Neural progenitor cell (in vitro differentiated cells): ENCODE measurements around the gene ZNF287. TPM values are rescaled to one million over a fixed set of nuclear protein-coding genes. Genes with fewer than 3 reads are reported as not detected.

Experiments used
- DNase-seq: peaks from one replicate; pipeline ENCODE4 v3.0.0-alpha.2; 2016; ENCODE audit warnings: low spot score
- H2AFZ ChIP-seq: fragments of 200-600 bp; sonication (generic); replicated peaks from 2 replicates; pipeline ENCODE4 v1.6.1; 2016; ENCODE audit warnings: antibody characterized with exemption
- H3F3A ChIP-seq: fragments of 200-600 bp; sonication (generic); 2 replicates; pipeline ENCODE4 v1.6.1; 2016; ENCODE audit warnings: antibody characterized with exemption, low read depth
- H3K27ac ChIP-seq: fragments of 200-600 bp; sonication (generic); 2 replicates; pipeline ENCODE4 v1.5.1; 2016; ENCODE audit warnings: mild to moderate bottlenecking
- H3K27me3 ChIP-seq: fragments of 200-600 bp; sonication (generic); 2 replicates; pipeline ENCODE4 v1.6.1; 2016; ENCODE audit warnings: mild to moderate bottlenecking, moderate library complexity
- H3K36me3 ChIP-seq: fragments of 200-600 bp; sonication (generic); 2 replicates; pipeline ENCODE4 v1.5.1; 2016
- H3K4me1 ChIP-seq: fragments of 200-600 bp; sonication (generic); 2 replicates; pipeline ENCODE4 v1.6.1; 2016; ENCODE audit warnings: mixed run types
- H3K4me2 ChIP-seq: fragments of 200-600 bp; sonication (generic); 2 replicates; pipeline ENCODE4 v1.6.1; 2016
- H3K4me3 ChIP-seq: fragments of 200-600 bp; sonication (generic); 2 replicates; pipeline ENCODE4 v1.5.1; 2016
- H3K79me2 ChIP-seq: fragments of 200-600 bp; sonication (generic); 2 replicates; pipeline ENCODE4 v1.6.1; 2016; ENCODE audit warnings: low read depth
- H3K9ac ChIP-seq: fragments of 200-600 bp; sonication (generic); 2 replicates; pipeline ENCODE4 v1.6.1; 2016
- H3K9me3 ChIP-seq: fragments of 200-600 bp; sonication (generic); 2 replicates; pipeline ENCODE4 v1.5.1; 2016; ENCODE audit warnings: low read depth
- H4K20me1 ChIP-seq: fragments of 200-600 bp; sonication (generic); 2 replicates; pipeline ENCODE4 v1.6.1; 2016; ENCODE audit warnings: low read depth
- H3K27ac Mint-ChIP-seq: 3 replicates; pipeline ENCODE4 v1.8.0; 2021; ENCODE audit warnings: mixed read lengths
- H3K27me3 Mint-ChIP-seq: 2 replicates; pipeline ENCODE4 v1.8.0; 2022; ENCODE audit warnings: low read depth, mild to moderate bottlenecking, inconsistent platforms, moderate library complexity, mixed read lengths; ENCODE audit not compliant: insufficient read depth
- H3K36me3 Mint-ChIP-seq: 3 replicates; pipeline ENCODE4 v1.8.0; 2021; ENCODE audit warnings: mixed read lengths
- H3K4me1 Mint-ChIP-seq: 3 replicates; pipeline ENCODE4 v1.8.0; 2021; ENCODE audit warnings: mixed read lengths
- H3K4me3 Mint-ChIP-seq: 3 replicates; pipeline ENCODE4 v1.8.0; 2021; ENCODE audit warnings: mild to moderate bottlenecking, moderate library complexity, mixed read lengths
- H3K9me3 Mint-ChIP-seq: 3 replicates; pipeline ENCODE4 v1.8.0; 2020; ENCODE audit warnings: mixed read lengths
- CTCF ChIP-seq: fragments of 200-600 bp; sonication (generic); IDR thresholded peaks from 2 replicates; pipeline ENCODE4 v1.5.1; 2017; ENCODE audit warnings: antibody characterized with exemption, mild to moderate bottlenecking
- EZH2 ChIP-seq: fragments of 200-600 bp; sonication (generic); IDR thresholded peaks from 2 replicates; pipeline ENCODE4 v1.6.1; 2017; ENCODE audit warnings: antibody characterized with exemption, mild to moderate bottlenecking, moderate library complexity
- EZH2phosphoT487 ChIP-seq: fragments of 200-600 bp; sonication (generic); IDR thresholded peaks from 2 replicates; pipeline ENCODE4 v1.6.1; 2017; ENCODE audit warnings: antibody characterized with exemption
- total RNA-seq: library from RNA; depleted of rRNA; stranded (reverse); fragments of >200 nt; gene quantifications from 2 replicates; pipeline ENCODE4 v1.2.3, GENCODE V29; 2015; ENCODE audit warnings: low replicate concordance

ZNF287 gene
- total RNA-seq, 1 donor from 2014 or later = 8.7 TPM

DNA sequence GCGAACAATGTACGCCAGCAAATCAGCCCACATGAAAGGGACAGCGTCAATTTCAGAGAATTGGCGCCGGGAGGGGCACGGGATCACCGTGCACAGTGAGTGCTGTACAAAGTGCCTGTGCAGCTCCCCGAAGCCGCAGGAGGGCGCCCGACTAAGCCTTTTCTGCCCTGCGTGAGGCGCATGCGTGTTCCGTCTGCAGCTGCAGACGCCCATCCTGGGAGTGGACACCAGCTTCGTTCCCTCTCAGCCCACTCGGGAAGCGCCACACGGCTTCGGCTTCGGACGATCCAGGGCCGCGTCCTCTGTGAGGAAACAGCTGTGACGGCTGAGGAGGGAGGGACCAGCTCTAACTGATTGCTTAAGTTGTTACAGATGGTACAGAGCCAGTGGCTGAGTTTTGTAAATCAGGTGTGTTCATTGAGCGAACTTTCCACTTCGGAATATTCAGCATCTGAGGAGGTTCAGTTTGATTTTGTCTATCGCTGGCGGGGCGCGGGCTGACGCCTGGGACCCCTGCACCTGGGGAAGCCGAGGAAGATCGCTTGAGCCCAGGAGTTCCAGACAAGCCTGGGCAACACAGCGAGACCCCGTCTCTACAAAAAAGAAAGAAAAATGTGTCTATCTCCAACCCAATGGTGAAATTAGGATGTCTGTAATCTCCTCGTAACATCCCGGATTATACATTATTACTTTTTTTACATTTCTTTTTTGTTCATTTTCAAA, 15.4 kb upstream of the ZNF287 start:
- peaks cover 4% of the 10 kb centered on the region for H3K27me3 Mint-ChIP-seq
- H3K27ac Mint-ChIP-seq = no peak overlapping the region
- peak overlapping the region; percentile 39 for H3K4me3 ChIP-seq
- H3K4me3 Mint-ChIP-seq = peak overlapping the region; percentile 75
- H3K36me3 Mint-ChIP-seq = no peaks in the 10 kb centered on the region
- no peaks in the 10 kb centered on the region for H3K79me2 ChIP-seq
- no peaks in the 10 kb centered on the region for H4K20me1 ChIP-seq
- no peak overlapping the region for H3K9ac ChIP-seq
- peak; percentile 95 for DNase-seq
- H3K4me2 ChIP-seq = peak overlapping the region; percentile 67
- H3K27ac ChIP-seq = no peak overlapping the region
- H3K9me3 Mint-ChIP-seq = peaks cover 29% of the 10 kb centered on the region
- H3K4me1 ChIP-seq = no peaks in the 10 kb centered on the region
- H3K9me3 ChIP-seq = no peaks in the 10 kb centered on the region
- TF ChIP-seq CTCF = peak; percentile 84
- no peak for TF ChIP-seq EZH2
- no peak for TF ChIP-seq EZH2phosphoT487
- H3K4me1 Mint-ChIP-seq = peaks cover 3% of the 10 kb centered on the region
- peaks cover 21% of the 10 kb centered on the region for H3K27me3 ChIP-seq
- H3F3A ChIP-seq = no peaks in the 10 kb centered on the region
- peak overlapping the region; percentile 77 for H2AFZ ChIP-seq
- no peaks in the 10 kb centered on the region for H3K36me3 ChIP-seq

DNA sequence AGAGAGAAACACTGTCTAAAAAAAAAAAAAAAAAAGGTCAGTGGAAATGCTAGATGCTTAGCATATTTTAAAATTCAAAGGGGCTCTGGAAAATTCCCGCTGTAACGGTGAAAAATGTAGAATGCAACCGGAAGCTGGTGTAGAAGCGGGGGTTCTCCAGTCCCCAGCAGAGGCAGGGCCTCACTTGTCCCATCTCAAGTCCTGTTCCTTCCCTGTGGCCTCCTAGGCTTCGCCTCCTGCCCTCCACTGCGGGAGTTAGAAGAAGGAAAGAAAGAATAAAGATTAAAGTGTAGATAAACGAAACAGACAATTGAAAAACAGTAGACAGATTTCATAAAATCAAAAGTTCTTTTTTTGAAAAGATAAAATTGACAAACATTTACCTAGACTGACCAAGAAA, 14.8 kb upstream of the ZNF287 start:
- Histone ChIP-seq H3K9ac (no peak overlapping the region), H3K4me3 (peak overlapping the region; percentile 39), H3K79me2 (no peaks in the 10 kb centered on the region), H3K27ac (no peak overlapping the region), H2AFZ (no peak overlapping the region), H3K4me1 (no peaks in the 10 kb centered on the region), H3F3A (no peaks in the 10 kb centered on the region), H3K27me3 (peaks cover 19% of the 10 kb centered on the region), H3K4me2 (peak overlapping the region; percentile 67), H3K9me3 (no peaks in the 10 kb centered on the region), H4K20me1 (no peaks in the 10 kb centered on the region), H3K36me3 (no peaks in the 10 kb centered on the region)
- Mint-ChIP-seq H3K27me3 (peaks cover 4% of the 10 kb centered on the region), H3K4me3 (peak overlapping the region; percentile 75), H3K27ac (no peak overlapping the region), H3K9me3 (peaks cover 30% of the 10 kb centered on the region), H3K4me1 (peaks cover 3% of the 10 kb centered on the region), H3K36me3 (no peaks in the 10 kb centered on the region)
- TF ChIP-seq CTCF (no peak), EZH2phosphoT487 (no peak), EZH2 (no peak)
- DNase-seq = no peak

- H3K27me3 Mint-ChIP-seq = peaks cover 14% of the 10 kb centered on the region
- Histone ChIP-seq H4K20me1 (no peaks in the 10 kb centered on the region), H3K27me3 (peaks cover 33% of the 10 kb centered on the region), H3K36me3 (no peaks in the 10 kb centered on the region), H3K4me2 (no peak overlapping the region), H3K4me3 (no peak overlapping the region), H3K4me1 (no peaks in the 10 kb centered on the region), H3F3A (no peaks in the 10 kb centered on the region), H3K27ac (no peak overlapping the region), H3K9ac (no peak overlapping the region), H2AFZ (no peak overlapping the region), H3K9me3 (no peaks in the 10 kb centered on the region), H3K79me2 (no peaks in the 10 kb centered on the region)
- H3K36me3 Mint-ChIP-seq = no peaks in the 10 kb centered on the region
- H3K4me1 Mint-ChIP-seq = peaks cover 6% of the 10 kb centered on the region
- no peak overlapping the region for H3K4me3 Mint-ChIP-seq
- no peak for TF ChIP-seq CTCF
- no peak for TF ChIP-seq EZH2phosphoT487
- no peak for TF ChIP-seq EZH2
- DNase-seq = no peak
- peaks cover 8% of the 10 kb centered on the region for H3K9me3 Mint-ChIP-seq
- peak overlapping the region; percentile 48 for H3K27ac Mint-ChIP-seq
These were observed 4.5 kb upstream of the ZNF287 start for GRCh38 chr17:16573466-16573865.
